Stimulated activated CD8-positive, alpha-beta memory T cell treated with anti-CD3 and anti-CD28 coated beads, Interleukin-7, amount 100 ng/mL, for 4 hours (primary cell): ENCODE results near the gene PKP2.
A peak's percentile ranks its signal among the peaks of the same experiment; 100 is the strongest.

Experiments used
- DNase-seq, 2 donors: peaks; one replicate each; pipeline ENCODE4 v3.0.0-alpha.2; 2020; ENCODE audit warnings: low read depth in 2 of 2

Gene PKP2

GRCh38 chr12:32755654-32756475 is 140.7 kb downstream of the PKP2 start, which contains the start of gene YARS2:
Gene YARS2 (minus strand): TSS chr12:32755897. CDS start chr12:32755874, 23 bp downstream.
- DNase-seq = peak; percentile 84 to 88

GRCh38 chr12:32755051-32755653 is 141.4 kb downstream of the PKP2 start:
- peak; percentile 31 to 53 for DNase-seq

GRCh38 chr12:32754111-32754510 is 142.5 kb downstream of the PKP2 start:
- DNase-seq = no peak

GRCh38 chr12:32753605-32754004 is 143.0 kb downstream of the PKP2 start:
- no peak for DNase-seq

- no peak for DNase-seq
These were observed 153.3 kb downstream of the PKP2 start for GRCh38 chr12:32743264-32743663.

GRCh38 chr12:32742133-32742532 is 154.4 kb downstream of the PKP2 start:
- DNase-seq = no peak
